Prostate gland (tissue), 2 donors: ENCODE results near the gene PCED1A. TPM values are rescaled to one million over a fixed set of nuclear protein-coding genes. Genes with fewer than 3 reads are reported as not detected.
A peak's percentile ranks its signal among the peaks of the same experiment; 100 is the strongest.

Experiments
- DNase-seq: peaks from one replicate; pipeline ENCODE4 v3.0.0-alpha.2; 2019; ENCODE audit warnings: low spot score
- H3K27ac ChIP-seq, 2 donors: fragments of 200-600 bp; sonication (generic); 2 replicates each; pipeline ENCODE4 v1.5.1; 2017 to 2019
- H3K27me3 ChIP-seq: fragments of 200-600 bp; sonication (generic); replicated peaks from 2 replicates; pipeline ENCODE4 v1.5.1; 2019; ENCODE audit not compliant: insufficient read depth
- H3K36me3 ChIP-seq, 2 donors: fragments of 200-600 bp; sonication (generic); 1 replicate in 1 of 2; 2 replicates in 1 of 2; pipeline versions ENCODE4 v1.5.1 to v1.8.1; 2017 to 2019
- H3K4me1 ChIP-seq: fragments of 200-600 bp; sonication (generic); replicated peaks from 2 replicates; pipeline ENCODE4 v1.5.1; 2019
- H3K4me3 ChIP-seq, 2 donors: fragments of 200-600 bp; sonication (generic); 2 replicates each; pipeline ENCODE4 v1.5.1; 2017 to 2019
- H3K9me3 ChIP-seq: fragments of 200-600 bp; sonication (generic); 2 replicates; pipeline ENCODE4 v1.5.1; 2017
- CTCF ChIP-seq, 4 experiments: fragments of 200-600 bp in 2 of 4; fragments of 450-650 bp in 2 of 4; sonication (generic) in 2 of 4; IDR thresholded peaks; 1 replicate in 3 of 4; 2 replicates in 1 of 4; pipeline ENCODE4 v1.5.1; 2016 to 2019; ENCODE audit warnings: antibody characterized with exemption in 4 of 4, mild to moderate bottlenecking in 2 of 4, moderate library complexity in 2 of 4
- POLR2A ChIP-seq: fragments of 450-650 bp; IDR thresholded peaks from one replicate; pipeline ENCODE4 v1.6.1; 2016; ENCODE audit warnings: antibody characterized with exemption, mild to moderate bottlenecking
- POLR2AphosphoS5 ChIP-seq: sonication (generic); formaldehyde crosslinking; IDR thresholded peaks from one replicate; pipeline ENCODE4 v1.6.1; 2017; ENCODE audit warnings: antibody characterized with exemption
- WGBS: methylation state at CpG from one replicate; pipeline ENCODE4 v1.1.5; 2018; 5-methylcytosine and 5-hydroxymethylcytosine counted together
- intact Hi-C: fragments of 100-400 bp; cut with DNase I; formaldehyde crosslinking; loops from one replicate; pipeline ENCODE4 v1.14.2; 2022
- total RNA-seq, 2 donors: library from RNA; depleted of rRNA; stranded (reverse); fragments of >200 nt; gene quantifications; one replicate each; pipeline ENCODE4 v1.1.0, GENCODE V29; 2016

Gene PCED1A, protein sequence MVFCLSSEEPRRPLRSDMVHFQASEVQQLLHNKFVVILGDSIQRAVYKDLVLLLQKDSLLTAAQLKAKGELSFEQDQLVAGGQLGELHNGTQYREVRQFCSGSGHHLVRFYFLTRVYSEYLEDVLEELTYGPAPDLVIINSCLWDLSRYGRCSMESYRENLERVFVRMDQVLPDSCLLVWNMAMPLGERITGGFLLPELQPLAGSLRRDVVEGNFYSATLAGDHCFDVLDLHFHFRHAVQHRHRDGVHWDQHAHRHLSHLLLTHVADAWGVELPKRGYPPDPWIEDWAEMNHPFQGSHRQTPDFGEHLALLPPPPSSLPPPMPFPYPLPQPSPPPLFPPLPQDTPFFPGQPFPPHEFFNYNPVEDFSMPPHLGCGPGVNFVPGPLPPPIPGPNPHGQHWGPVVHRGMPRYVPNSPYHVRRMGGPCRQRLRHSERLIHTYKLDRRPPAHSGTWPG
- 10 to 100 TPM; 54.8 to 58.1 TPM for total RNA-seq

- WGBS = 2% methylated on average over 75 of the region's 98 CpGs
- no peaks in the 10 kb centered on the region for H3K36me3 ChIP-seq
- no peaks in the 10 kb centered on the region for H3K27me3 ChIP-seq
- peak; percentile 80 for DNase-seq
- no peaks in the 10 kb centered on the region for H3K9me3 ChIP-seq
- peak within 1 kb of the TSS; percentile 70 to 98 for H3K4me3 ChIP-seq
- intact Hi-C loops = loop anchor here (10.0 kb wide), 1 partner anchor 146 kb away; the partner anchor contains the start of gene EBF4
- H3K4me1 ChIP-seq = peaks cover 3% of the 10 kb centered on the region
- peak; percentile 46 for TF ChIP-seq POLR2A
- no peak for TF ChIP-seq CTCF (IDR thresholded peaks at IDR 0.05)
- peak; percentile 81 for TF ChIP-seq POLR2AphosphoS5
- H3K27ac ChIP-seq = peak within 1 kb of the TSS; percentile 80 to 90
These were observed at the start of gene PCED1A, which contains the start of gene VPS16 for GRCh38 chr20:2840138-2840966. Gene PCED1A, minus strand, starts transcription at chr20:2840655. Its CDS starts 743 bp downstream, at chr20:2839912. Gene VPS16, plus strand, starts transcription at chr20:2840745. Its CDS starts 30 bp downstream, at chr20:2840775.

DNA sequence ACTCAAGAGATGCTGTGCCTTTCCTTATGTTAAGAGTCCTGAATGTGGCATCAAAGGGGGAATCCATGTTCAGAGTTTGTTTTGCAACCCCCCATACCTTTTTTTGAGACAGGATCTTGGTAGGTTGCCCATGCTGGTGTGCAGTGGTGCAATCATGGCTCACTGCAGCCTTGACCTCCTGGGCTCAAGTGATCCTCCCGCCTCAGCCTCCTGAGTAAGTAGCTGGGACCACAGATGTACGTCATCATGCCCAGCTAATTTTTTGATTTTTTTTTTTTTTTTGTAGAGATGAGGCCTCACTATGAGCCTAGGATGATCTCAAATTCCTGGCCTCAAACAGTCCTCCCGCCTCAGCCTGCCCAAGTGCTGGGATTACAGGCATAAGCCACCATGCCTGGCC lies 49.3 kb upstream of the PCED1A start:
- no peaks in the 10 kb centered on the region for H3K27me3 ChIP-seq
- H3K4me1 ChIP-seq = no peaks in the 10 kb centered on the region
- TF ChIP-seq POLR2A (no peak), POLR2AphosphoS5 (no peak), CTCF (IDR thresholded peaks at IDR 0.05) (no peak)
- H3K9me3 ChIP-seq = no peaks in the 10 kb centered on the region
- no peak overlapping the region for H3K27ac ChIP-seq
- no peak overlapping the region for H3K4me3 ChIP-seq
- WGBS = 93% methylated on average over 3 of the region's 3 CpGs
- intact Hi-C loops = no loop called here
- DNase-seq = no peak
- no peaks in the 10 kb centered on the region for H3K36me3 ChIP-seq

GRCh38 chr20:2889209-2889608 lies 48.8 kb upstream of the PCED1A start:
- no peak for TF ChIP-seq POLR2A
- no peak for TF ChIP-seq POLR2AphosphoS5
- TF ChIP-seq CTCF (IDR thresholded peaks at IDR 0.05) = no peak
- Histone ChIP-seq H3K27me3 (no peaks in the 10 kb centered on the region), H3K9me3 (no peaks in the 10 kb centered on the region), H3K36me3 (no peaks in the 10 kb centered on the region), H3K27ac (no peak overlapping the region), H3K4me3 (no peak overlapping the region), H3K4me1 (no peaks in the 10 kb centered on the region)
- intact Hi-C loops = no loop called here
- no peak for DNase-seq
- 48% methylated on average over 1 of the region's 1 CpG for WGBS

DNA sequence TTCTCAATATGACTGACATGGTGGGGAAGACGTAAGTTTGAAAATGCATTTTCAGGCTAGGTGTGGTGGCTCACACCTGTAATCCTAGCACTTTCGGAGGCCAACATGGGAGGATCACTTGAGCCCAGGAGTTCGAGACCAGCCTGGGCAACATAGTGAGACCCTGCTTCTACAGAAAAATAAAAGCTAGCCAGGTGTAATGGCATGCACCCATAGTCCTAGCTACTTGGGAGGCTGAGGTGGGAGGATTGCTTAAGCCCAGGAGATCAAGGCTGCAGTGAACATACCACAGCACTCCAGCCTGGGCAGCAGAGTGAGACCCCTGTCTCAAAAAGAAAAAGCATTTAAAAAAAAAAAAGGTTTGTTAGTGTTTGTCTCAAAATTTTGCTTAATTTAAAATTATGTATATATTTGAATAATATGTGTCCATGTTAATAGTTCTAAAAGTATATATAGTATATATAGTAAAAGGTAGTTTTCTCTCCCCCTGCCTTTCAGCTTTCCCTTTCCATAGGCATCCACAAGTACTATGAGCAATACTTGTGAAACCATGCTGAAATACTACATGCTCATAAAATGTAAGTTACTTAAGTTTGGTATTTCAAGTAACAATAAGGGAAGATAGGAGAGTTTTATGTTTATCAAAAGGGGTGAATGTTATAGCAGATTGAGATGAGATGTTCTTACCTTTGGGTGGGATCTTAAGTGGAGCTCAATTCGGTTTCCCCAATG lies 47.9 kb upstream of the PCED1A start:
- TF ChIP-seq POLR2A (no peak), CTCF (IDR thresholded peaks at IDR 0.05) (no peak), POLR2AphosphoS5 (no peak)
- H3K36me3 ChIP-seq = no peaks in the 10 kb centered on the region
- H3K27me3 ChIP-seq = no peaks in the 10 kb centered on the region
- no peaks in the 10 kb centered on the region for H3K9me3 ChIP-seq
- H3K4me1 ChIP-seq = no peaks in the 10 kb centered on the region
- 92% methylated on average over 4 of the region's 4 CpGs for WGBS
- no peak overlapping the region for H3K4me3 ChIP-seq
- intact Hi-C loops = no loop called here
- DNase-seq = no peak
- H3K27ac ChIP-seq = no peak overlapping the region
